ENCODE data around the gene KLHL35. TPM values are rescaled to one million over a fixed set of nuclear protein-coding genes. Genes with fewer than 3 reads are reported as not detected.
A peak's percentile ranks its signal among the peaks of the same experiment; 100 is the strongest.
"Not testable (repeated sequence)": the region's sequence is repeated elsewhere in the genome, so short reads cannot be mapped to it uniquely, and the experiment has no call there.

Gene KLHL35
- total and polyA plus RNA-seq, 2 donors from 2014 or later, result 0.26 to 1.8 TPM

DNA sequence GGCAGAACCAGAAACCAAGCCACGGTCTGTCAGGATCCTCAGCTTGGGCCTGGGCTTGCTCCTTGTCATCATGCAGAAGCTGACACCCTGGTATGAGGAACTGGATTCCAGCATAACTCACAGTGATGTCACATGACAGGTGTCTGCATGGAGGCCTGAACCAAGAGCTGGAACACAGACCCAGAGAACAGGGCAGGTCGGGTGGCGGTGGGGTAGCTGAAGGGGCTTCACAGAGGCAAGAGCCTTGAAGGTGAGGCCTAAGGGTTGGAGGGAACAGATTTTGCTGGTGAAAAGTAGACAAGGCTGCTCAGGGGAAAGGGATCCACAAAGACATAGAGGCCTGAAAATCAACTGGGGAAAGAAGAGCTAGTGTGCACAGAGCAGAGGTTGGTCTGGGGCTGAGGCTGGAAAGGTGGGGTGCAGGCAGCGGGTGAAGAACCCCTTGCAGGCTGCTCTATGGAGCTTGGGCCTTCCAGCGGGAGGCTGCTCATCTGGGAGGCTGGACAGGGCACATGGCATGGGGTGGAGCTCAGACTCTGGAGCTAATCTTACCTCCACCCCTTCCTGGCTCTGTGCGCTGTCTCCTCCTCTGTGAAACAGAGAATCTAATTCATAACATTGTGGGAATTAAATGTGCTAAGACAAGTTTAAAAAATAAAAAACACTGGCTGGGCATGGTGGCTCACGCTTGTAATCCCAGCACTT is 52.1 kb downstream of the KLHL35 start:
- intact Hi-C loops (cut with DNase I), result loop anchor here (5.0 to 10.0 kb wide), 2 partner anchors 46 to 104 kb away; no protein-coding TSS in a partner anchor
- no peak for FAIRE-seq
- H3K9ac ChIP-seq (ENCODE audit: low read length in 3 of 3), result no peak overlapping the region

DNA sequence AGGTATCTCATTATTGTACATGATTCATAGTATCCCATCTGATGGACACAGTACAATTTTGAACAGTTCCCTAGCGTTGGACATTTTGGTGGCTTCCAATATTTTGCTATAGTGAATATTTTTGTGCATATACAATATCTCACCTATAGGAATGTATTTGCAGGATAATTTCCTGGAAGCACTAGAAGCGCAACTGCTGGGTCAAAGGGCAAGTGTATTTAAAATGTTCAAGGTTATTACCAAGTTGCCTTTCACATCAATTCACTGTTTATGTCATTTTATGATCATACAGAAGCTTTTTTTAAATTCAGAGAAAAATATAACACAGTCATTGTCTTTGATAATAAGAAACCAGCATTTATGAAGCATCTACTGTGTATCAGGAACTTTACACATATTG is 52.8 kb downstream of the KLHL35 start:
- Histone ChIP-seq H3K27me3 (ENCODE audit: control insufficient read depth, insufficient read depth, low read length) (no peaks in the 10 kb centered on the region), H3K4me1 (ENCODE audit: control insufficient read depth in 2 of 3, insufficient read depth in 2 of 3, low read depth in 1 of 3, low read length in 3 of 3) (no peaks in the 10 kb centered on the region), H3K36me3 (ENCODE audit: control insufficient read depth in 2 of 3, insufficient read depth in 3 of 3, low read length in 3 of 3) (no peaks in the 10 kb centered on the region), H3K9ac (ENCODE audit: low read length in 3 of 3) (no peak overlapping the region), H3K9me3 (ENCODE audit: control insufficient read depth in 2 of 3, insufficient read depth in 1 of 3, low read length in 3 of 3) (no peaks in the 10 kb centered on the region), H3K4me3 (ENCODE audit: low read length in 3 of 3) (no peak overlapping the region), H3K27ac (ENCODE audit: low read depth in 2 of 2, low read length in 2 of 2) (no peak overlapping the region)
- FAIRE-seq (no peak), DNase-seq (no peak)
- intact Hi-C loops (cut with DNase I), result loop anchor here (5.0 to 10.0 kb wide), 2 partner anchors 45 to 103 kb away; no protein-coding TSS in a partner anchor
- TF ChIP-seq, protein P1, sequence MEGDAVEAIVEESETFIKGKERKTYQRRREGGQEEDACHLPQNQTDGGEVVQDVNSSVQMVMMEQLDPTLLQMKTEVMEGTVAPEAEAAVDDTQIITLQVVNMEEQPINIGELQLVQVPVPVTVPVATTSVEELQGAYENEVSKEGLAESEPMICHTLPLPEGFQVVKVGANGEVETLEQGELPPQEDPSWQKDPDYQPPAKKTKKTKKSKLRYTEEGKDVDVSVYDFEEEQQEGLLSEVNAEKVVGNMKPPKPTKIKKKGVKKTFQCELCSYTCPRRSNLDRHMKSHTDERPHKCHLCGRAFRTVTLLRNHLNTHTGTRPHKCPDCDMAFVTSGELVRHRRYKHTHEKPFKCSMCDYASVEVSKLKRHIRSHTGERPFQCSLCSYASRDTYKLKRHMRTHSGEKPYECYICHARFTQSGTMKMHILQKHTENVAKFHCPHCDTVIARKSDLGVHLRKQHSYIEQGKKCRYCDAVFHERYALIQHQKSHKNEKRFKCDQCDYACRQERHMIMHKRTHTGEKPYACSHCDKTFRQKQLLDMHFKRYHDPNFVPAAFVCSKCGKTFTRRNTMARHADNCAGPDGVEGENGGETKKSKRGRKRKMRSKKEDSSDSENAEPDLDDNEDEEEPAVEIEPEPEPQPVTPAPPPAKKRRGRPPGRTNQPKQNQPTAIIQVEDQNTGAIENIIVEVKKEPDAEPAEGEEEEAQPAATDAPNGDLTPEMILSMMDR (IDR thresholded peaks at IDR 0.05; ENCODE audit: borderline replicate concordance, extremely low read depth, insufficient read depth), result no peak

More for the DNA sequence above, 52.1 kb downstream of the KLHL35 start:
- no peaks in the 10 kb centered on the region for H3K27me3 ChIP-seq (ENCODE audit: control insufficient read depth, insufficient read depth, low read length)
- H3K27ac ChIP-seq (ENCODE audit: low read depth in 2 of 2, low read length in 2 of 2), result no peak overlapping the region
- H3K4me3 ChIP-seq (ENCODE audit: low read length in 3 of 3), result no peak overlapping the region
- TF ChIP-seq, protein P1 (IDR thresholded peaks at IDR 0.05; ENCODE audit: borderline replicate concordance, extremely low read depth, insufficient read depth), result no peak
- H3K36me3 ChIP-seq (ENCODE audit: control insufficient read depth in 2 of 3, insufficient read depth in 3 of 3, low read length in 3 of 3), result no peaks in the 10 kb centered on the region
- DNase-seq, result peak in 3 of 5 donors; percentile 14 to 42 (median 16)
- no peaks in the 10 kb centered on the region for H3K4me1 ChIP-seq (ENCODE audit: control insufficient read depth in 2 of 3, insufficient read depth in 2 of 3, low read depth in 1 of 3, low read length in 3 of 3)
- no peaks in the 10 kb centered on the region for H3K9me3 ChIP-seq (ENCODE audit: control insufficient read depth in 2 of 3, insufficient read depth in 1 of 3, low read length in 3 of 3)

DNA sequence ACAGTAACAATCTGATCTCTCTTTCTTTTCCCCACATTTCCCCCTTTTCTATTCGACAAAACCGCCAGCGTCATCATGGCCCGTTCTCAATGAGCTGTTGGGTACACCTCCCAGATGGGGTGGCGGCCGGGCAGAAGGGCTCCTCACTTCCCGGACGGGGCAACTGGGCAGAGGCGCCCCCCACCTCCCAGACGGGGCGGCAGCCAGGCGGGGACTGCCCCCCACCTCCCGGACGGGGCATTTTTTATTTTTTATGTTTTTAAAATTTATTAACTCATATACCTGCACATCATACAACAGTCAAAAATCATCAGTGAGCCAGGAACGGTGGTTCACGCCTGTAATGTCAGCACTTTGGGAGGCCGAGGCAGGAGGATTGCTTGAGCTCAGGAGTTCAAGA is 54.2 kb downstream of the KLHL35 start:
- H3K9ac ChIP-seq (ENCODE audit: low read length in 3 of 3); H3K9me3 ChIP-seq (ENCODE audit: control insufficient read depth in 2 of 3, insufficient read depth in 1 of 3, low read length in 3 of 3); H3K27me3 ChIP-seq (ENCODE audit: control insufficient read depth, insufficient read depth, low read length); H3K36me3 ChIP-seq (ENCODE audit: control insufficient read depth in 2 of 3, insufficient read depth in 3 of 3, low read length in 3 of 3); intact Hi-C loops (cut with DNase I); H3K4me3 ChIP-seq (ENCODE audit: low read length in 3 of 3); FAIRE-seq; DNase-seq; H3K4me1 ChIP-seq (ENCODE audit: control insufficient read depth in 2 of 3, insufficient read depth in 2 of 3, low read depth in 1 of 3, low read length in 3 of 3); H3K27ac ChIP-seq (ENCODE audit: low read depth in 2 of 2, low read length in 2 of 2): not testable (repeated sequence)

DNA sequence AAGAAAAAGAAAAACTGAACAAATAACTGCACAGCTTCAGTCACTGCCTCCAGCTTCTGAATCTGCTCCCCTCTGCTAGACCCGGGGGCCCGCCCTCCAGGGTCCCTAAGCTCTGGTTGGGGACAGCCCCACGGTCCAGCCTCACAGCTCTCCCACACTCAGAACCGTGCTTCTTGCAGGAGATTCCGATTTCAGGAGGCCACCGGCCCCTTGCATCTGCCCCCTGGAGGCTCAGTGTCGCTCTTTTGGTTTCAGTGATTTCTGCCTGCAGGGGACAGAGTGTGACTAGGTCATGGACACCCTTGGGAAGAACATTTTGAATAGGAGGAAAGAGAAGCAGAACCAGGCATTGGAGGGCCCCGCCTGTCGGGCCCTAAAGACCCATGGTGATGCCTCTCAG is 56.8 kb downstream of the KLHL35 start:
- no peak for DNase-seq
- H3K4me3 ChIP-seq (ENCODE audit: low read length in 3 of 3), result no peak overlapping the region
- TF ChIP-seq, protein P1 (IDR thresholded peaks at IDR 0.05; ENCODE audit: borderline replicate concordance, extremely low read depth, insufficient read depth), result no peak
- no peak overlapping the region for H3K27ac ChIP-seq (ENCODE audit: low read depth in 2 of 2, low read length in 2 of 2)
- no peak overlapping the region for H3K9ac ChIP-seq (ENCODE audit: low read length in 3 of 3)
- FAIRE-seq, result no peak
- H3K4me1 ChIP-seq (ENCODE audit: control insufficient read depth in 2 of 3, insufficient read depth in 2 of 3, low read depth in 1 of 3, low read length in 3 of 3), result no peaks in the 10 kb centered on the region
- H3K9me3 ChIP-seq (ENCODE audit: control insufficient read depth in 2 of 3, insufficient read depth in 1 of 3, low read length in 3 of 3), result no peaks in the 10 kb centered on the region
- intact Hi-C loops (cut with DNase I), result no loop called here
- no peaks in the 10 kb centered on the region for H3K27me3 ChIP-seq (ENCODE audit: control insufficient read depth, insufficient read depth, low read length)
- H3K36me3 ChIP-seq (ENCODE audit: control insufficient read depth in 2 of 3, insufficient read depth in 3 of 3, low read length in 3 of 3), result no peaks in the 10 kb centered on the region
